ENCODE measurements around the gene KLF4.

KLF4 gene

DNA sequence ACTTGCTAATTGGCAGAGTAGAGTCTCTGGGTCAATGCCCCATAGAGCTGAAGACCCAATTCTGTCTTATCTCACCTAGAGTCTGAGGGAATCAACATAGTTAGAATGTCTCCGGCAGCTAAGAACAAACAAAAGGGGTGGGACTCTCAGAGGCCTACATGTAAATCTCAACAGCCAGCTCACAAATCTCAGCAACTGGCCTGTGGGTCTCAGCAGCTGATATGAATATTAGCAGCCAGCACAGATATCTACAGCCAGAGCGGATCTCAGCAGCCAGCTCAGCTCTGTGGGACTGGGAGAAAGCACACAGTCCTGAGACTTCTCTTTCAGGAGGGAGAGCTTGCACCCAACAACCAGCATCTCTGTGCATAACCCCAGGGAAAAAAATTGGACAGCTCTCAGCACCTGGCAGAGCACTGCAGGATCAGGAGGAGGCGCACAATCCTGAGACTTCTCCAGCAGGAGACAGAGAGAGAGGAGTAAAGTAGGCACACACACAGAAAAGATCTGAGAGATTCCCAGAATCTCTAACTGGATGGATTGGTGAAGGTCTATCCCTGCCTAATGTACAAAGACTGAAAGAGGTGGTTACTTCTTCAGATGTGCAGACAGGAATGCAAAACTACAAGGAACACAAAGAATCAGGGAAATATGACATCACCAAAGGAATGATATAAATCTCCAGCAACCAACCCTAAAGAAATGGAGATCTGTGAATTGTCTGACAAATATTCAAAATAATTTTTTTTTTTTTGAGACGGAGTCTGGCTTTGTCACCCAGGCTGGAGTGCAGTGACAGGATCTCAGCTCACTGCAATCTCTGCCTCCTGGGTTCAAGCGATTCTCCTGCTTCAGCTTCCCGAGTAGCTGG lies 29.2 kb downstream of the KLF4 start:
- in situ Hi-C loops (cut with MboI; ENCODE audit: low sequenced_read_pairs): no loop called here

DNA sequence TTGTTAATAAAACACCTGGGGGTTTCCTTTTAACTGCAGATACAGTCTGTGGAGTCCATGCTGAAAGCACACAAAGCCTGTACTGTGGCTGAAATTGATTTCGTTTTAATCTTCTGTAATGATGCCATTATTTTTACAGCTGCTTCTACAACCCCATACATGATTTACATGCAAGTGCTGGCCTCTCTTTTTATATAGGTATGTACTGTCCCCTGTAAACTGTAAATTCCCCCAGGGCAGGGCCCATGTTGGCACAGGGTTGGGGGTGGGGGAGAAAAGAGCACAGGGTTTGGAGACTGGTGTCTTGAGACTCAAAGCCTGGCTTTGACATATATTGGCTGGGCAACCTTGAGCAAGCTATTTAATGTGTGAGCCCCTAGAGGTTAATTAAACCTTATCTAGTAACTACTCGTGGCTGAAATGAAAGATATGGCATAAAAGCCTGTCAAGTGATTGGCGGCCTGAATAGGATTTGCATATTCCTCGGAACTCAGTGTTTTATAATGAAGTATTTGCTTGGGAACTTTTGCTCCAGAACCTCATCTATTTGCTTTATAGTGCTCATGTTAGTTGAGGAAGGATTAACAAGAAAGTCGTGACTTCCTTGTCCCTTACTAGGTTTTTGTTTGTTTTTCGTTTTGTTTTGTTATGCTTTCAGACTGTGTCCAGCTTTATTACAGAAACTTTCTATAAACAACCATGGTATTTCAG lies 34.0 kb downstream of the KLF4 start:
- in situ Hi-C loops (cut with MboI; ENCODE audit: low sequenced_read_pairs): no loop called here

DNA sequence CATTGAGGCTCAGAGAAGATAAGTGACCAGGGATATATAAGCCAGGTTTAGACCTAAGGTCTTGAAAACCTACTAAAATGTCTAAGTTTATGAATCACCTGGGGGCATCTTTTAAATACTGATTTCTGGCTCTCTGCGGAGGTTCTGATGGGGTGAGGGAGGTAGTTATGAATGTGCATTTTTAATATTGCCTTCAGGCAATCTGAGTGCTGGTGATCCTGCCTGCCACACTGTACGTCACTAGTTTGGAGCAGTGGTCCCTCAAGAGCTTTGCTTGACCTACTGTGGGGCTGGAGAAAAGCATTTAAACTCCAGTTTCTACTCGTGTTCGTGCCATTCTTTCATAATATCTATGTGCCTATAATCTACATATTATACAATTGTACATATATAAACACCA lies 36.1 kb downstream of the KLF4 start:
- in situ Hi-C loops (cut with MboI; ENCODE audit: low sequenced_read_pairs): no loop called here

DNA sequence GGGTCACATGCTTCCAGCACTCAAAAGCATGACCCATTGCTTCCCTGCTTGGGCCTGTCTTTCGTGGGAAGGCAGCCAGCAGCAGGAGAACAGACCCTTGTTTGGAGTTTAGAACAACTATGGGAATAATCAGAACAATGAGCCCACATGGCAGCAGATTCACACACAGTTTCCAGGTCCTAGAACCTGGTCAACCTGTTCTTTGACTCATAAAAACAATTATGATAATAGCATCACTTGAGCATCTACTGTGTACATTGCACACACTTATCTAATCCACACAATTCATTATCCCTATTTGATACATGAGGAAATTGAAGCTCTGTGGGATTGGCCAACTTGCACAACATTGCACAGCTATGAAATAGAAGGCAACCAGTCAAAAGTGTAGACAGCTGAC lies 41.7 kb downstream of the KLF4 start:
- in situ Hi-C loops (cut with MboI; ENCODE audit: low sequenced_read_pairs): no loop called here

DNA sequence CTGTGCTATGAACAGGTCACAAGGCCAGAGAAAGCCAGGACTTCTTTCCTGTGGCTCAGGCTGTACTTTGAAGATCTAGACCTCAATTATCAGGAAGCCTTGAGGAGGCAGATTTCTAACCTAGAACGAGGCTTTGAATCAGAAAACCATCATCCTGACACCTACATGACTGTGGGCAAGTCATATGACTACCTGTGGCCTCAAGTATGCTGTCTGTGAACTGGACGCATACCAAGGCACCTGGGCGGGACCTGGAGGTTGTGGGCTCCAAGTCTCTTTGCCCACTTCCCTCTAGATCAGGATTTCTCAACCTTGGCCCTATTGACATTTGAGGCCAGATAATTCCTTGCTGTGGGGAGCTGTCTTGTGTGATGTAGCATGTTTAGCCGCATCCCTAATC lies 42.5 kb downstream of the KLF4 start:
- in situ Hi-C loops (cut with MboI; ENCODE audit: low sequenced_read_pairs): no loop called here

DNA sequence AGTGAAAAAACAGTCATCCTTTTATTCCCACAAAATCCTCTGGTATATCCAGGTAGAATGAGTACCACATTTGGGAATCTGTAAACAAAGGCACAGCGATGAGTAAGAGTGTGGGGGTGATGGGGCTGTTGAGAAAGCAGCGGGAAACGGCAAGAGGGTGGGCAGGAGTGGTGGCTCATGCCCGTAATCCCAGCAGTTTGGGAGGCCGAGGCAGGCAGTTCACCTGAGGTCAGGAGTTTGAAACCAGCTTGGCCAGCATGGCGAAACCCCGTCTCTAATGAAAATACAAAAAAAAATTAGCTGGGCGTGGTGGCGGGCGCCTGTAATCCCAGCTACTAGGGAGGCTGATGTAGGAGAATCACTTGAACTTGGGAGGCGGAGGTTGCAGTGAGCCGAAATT lies 43.1 kb downstream of the KLF4 start:
- in situ Hi-C loops (cut with MboI; ENCODE audit: low sequenced_read_pairs): no loop called here

DNA sequence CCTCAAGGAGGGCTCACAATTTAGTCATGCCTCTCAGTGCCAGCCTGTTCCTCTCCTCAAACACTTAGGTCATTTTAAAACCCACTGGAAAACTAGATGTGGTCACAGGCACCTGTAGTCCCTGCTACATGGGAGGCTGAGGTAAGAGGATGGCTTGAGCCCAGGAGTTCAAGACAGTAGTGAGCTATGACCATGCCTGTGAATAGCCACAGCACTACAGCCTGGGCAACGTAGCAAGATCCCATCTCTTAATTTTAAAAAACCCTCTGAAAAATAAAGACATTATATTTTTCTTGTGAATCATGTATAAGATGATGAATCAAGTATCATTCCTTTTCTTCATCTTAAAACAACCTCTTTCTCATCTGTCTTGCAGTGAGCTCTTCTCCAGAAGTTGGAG lies 45.8 kb downstream of the KLF4 start:
- in situ Hi-C loops (cut with MboI; ENCODE audit: low sequenced_read_pairs): no loop called here

DNA sequence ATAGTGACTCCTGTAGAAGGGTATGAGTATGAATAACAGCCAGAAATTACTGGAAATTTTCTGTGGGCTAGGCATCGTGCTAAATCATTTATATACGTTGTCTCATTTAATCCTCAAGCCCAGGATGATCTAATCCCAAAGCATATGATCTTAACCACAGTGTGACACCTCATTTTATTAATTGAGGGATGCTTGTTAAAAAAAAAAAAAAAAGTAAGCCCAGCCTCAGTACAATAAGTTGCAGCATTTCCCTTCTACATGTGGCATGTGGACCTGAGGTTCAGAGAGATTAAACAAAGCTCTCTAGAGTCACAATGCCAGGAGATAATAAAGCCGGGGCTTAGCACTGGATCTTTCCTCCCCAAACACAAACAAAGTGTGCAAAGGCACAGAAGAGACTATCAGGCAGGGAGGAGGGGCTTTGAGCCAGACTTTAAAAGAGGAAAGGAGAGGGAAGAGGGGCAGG lies 49.5 kb downstream of the KLF4 start:
- in situ Hi-C loops (cut with MboI; ENCODE audit: low sequenced_read_pairs): no loop called here

DNA sequence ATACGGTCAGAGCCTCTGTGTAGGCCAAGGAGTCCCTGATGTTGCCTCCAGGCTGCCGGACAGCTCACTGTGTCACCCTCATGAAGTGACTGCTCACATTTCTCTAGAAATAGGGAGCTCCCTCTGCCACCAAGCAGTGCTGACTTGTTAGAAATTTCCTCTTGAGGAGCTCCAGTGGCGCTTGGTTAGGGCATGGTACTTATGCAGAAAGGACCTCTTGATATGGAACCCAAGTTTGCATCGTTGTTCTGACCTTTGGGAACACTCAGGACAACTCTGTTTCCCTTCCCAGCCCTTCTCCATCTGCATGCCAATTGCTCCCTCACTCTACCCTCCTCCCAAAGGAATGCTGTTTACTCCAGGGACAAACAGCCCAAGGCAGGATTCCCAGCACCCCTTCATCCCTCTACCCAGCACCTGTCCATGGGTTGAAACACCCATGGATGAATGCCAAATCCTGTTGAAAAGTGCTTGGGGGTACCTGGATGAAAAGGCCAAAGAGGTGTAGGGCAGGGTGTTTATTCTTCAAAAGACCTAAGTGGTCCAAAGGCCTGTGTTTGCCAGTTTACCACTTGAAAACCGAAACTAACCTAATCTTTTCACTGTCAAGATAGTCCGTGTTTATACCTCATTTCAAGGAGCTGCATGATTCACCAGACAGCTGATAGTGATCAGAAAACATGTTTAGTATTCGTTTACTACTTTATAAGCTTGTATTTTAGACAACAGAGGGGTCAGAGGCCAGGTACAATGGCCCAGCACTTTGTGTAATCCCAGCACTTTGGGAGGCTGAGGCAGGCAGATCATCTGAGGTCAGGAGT lies 51.1 kb downstream of the KLF4 start:
- in situ Hi-C loops (cut with MboI; ENCODE audit: low sequenced_read_pairs): no loop called here

DNA sequence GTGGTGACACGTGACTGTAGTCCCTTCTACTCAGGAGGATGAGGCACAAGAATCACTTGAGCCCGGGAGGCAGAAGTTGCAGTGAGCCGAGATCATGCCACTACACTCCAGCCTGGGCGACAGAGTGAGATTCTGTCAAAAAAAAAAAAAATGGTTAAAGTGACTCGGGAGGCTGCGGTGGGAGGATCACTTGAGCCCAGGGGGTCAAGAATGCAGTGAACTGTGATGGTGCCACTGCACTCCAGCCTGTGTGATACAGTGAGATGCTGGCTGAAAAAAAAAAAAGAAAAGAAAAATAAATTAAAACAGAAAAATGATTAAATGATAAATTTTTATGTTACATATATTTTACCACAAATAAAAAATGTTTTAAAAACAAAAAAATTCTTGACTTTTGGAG lies 51.9 kb downstream of the KLF4 start:
- in situ Hi-C loops (cut with MboI; ENCODE audit: low sequenced_read_pairs): no loop called here

DNA sequence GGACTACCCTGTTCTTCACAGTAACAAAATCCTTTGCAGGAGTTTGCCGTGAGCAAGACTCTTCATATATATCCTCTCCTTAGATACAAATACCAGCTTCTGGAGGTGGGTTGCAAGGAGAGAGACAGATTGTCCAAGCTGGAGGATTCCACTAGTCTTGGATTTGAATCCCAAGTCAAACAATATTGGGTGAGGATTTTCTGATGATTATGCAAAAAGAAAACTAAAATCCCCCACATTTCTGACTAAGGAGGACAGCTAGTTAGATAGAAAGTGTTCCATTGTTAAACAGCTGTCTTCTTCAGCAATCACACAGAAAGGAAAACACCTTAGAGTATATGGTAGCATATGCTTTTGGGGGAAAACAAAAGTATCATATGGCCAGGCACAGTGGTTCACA lies 54.2 kb downstream of the KLF4 start:
- in situ Hi-C loops (cut with MboI; ENCODE audit: low sequenced_read_pairs): no loop called here

Measured in hTERT RPE-1 (cell line).